ENCODE data around the gene STK39.
A peak's percentile ranks its signal among the peaks of the same experiment; 100 is the strongest.
"Not testable (repeated sequence)": the region's sequence is repeated elsewhere in the genome, so short reads cannot be mapped to it uniquely, and the experiment has no call there.

The STK39 gene

DNA sequence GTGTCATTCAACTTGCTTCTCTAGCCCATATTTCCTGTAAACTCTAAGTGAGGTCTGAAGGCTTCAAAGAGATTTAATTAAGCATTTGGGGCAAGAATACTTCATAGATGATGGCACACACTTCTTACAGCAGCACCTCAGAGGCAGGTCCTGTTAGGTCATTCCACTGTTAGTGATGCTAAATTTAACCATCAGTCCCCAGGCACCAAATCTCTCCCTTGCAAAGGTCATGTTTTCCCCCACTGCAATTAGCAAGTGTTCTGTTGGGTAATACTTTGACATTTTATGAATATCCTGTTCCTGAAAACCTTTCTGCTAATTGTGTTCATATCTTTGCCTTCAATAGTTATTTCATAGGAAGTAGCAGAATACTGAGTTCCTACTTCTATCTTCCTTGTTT, 117.0 kb downstream of the STK39 start:
- DNase-seq (ENCODE audit: insufficient read length, low spot score): no peak
- TF ChIP-seq POLR2A (IDR thresholded peaks at IDR 0.05; ENCODE audit: low read depth, low read length): no peak
- FAIRE-seq: no peak

GRCh38 chr2:168127371-168127770, 120.0 kb downstream of the STK39 start:
- DNase-seq (ENCODE audit: insufficient read length, low spot score) (no peak), FAIRE-seq (no peak)
- no peak for TF ChIP-seq POLR2A (IDR thresholded peaks at IDR 0.05; ENCODE audit: low read depth, low read length)

GRCh38 chr2:168122210-168122609, 125.2 kb downstream of the STK39 start:
- not testable (repeated sequence) for FAIRE-seq; DNase-seq (ENCODE audit: insufficient read length, low spot score)

DNA sequence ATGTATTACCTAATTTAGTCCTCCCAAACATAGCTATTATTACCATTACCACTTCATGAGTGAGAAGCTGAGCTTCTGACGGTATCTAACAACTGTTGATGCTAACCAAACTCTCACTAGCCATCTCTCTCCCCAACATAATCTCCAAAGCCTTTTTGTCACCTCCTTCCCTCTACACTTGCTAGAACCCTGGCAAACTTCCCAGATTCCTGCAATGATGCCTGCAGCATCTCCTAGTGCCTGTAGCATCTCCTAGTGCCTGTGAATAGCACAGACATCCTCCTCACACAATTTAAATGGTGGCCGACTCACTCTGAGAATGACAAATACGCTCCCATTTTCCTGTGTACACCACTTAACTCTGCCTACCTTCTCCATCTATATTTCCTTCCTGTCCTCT, 126.7 kb downstream of the STK39 start:
- no peak for FAIRE-seq
- TF ChIP-seq POLR2A (IDR thresholded peaks at IDR 0.05; ENCODE audit: low read depth, low read length): no peak
- DNase-seq (ENCODE audit: insufficient read length, low spot score): no peak

- FAIRE-seq (no peak), DNase-seq (ENCODE audit: insufficient read length, low spot score) (no peak)
- TF ChIP-seq POLR2A (IDR thresholded peaks at IDR 0.05; ENCODE audit: low read depth, low read length): no peak
These were observed 127.1 kb downstream of the STK39 start for GRCh38 chr2:168120310-168120709.

- FAIRE-seq (no peak), DNase-seq (ENCODE audit: insufficient read length, low spot score) (no peak)
- no peak for TF ChIP-seq POLR2A (IDR thresholded peaks at IDR 0.05; ENCODE audit: low read depth, low read length)
These were observed 127.8 kb downstream of the STK39 start for GRCh38 chr2:168119515-168120141.

DNA sequence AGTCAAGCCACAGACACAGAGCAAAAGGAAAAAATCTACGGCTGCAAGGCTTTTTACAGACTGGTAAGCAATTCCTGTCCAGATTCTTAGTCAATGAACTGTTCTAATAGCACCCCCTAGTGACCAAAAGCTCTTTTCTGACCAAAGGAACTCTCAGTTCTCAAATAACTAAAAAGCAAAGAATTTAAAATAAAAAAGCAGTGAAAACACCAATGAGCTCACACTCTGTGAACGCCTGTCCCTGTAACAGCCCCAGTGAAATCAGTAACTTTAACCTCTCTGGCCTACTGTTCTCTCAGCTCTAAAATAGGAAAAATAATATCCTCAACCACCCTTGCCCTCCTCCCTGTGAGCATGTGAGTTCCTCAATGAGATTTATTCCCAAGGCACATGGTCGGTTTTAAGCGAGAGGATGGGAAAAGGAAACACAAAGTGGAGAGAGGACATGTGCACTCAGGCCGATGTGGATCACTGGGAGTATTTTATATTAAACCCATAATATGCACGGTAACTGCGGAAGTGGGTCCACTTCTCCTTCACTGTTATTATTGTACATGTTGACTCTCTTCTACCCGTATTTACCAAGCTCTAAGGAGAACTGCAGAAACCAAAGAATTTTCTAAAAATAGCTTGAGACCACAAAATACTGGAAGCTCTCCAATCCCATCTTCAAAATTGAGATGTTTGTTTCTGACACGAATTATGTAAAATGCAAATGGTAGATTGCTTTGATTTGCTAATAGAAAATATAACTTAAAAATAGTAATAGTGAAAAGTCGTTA, 128.5 kb downstream of the STK39 start:
- FAIRE-seq (peak; percentile 23), DNase-seq (ENCODE audit: insufficient read length, low spot score) (peak; percentile 9)
- no peak for TF ChIP-seq POLR2A (IDR thresholded peaks at IDR 0.05; ENCODE audit: low read depth, low read length)

DNA sequence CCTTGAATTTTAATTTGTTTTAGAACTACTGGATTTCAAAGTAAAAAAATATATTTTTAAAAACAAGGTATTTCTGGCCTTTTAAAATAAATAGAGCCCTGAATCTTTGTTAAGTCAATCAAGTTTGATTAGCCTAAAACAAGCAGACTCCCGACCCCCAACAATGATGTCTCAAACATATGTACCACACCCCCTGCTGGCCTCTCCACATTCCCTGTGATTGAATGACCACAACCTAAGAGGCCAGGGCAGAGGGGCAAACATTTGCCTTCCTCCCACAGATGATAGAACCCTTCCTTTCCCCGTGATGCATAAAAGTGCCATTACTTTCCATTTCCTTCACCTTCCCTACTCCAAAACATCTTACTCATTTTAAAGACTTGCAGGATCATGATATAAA, 130.9 kb downstream of the STK39 start:
- DNase-seq (ENCODE audit: insufficient read length, low spot score): no peak
- no peak for TF ChIP-seq POLR2A (IDR thresholded peaks at IDR 0.05; ENCODE audit: low read depth, low read length)
- FAIRE-seq: no peak

DNA sequence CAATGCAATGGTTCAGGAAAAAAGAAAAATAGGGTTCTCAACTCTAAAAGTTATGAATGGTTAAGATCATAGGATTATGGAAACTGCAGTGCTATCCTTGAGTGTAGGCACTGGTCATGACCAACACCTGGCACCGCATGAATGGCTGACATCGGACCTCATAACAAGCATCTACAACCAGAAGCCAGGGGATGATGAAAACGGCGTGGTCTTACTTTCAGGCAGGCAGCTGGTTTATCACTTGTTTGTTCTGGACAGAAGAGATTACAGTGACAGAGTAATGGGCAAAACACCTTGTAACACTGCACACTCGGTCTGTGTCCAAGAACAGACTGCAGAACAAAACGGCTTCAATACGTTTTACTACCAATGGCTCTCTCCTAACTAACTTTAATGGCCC, 132.8 kb downstream of the STK39 start:
- FAIRE-seq (no peak), DNase-seq (ENCODE audit: insufficient read length, low spot score) (no peak)
- no peak for TF ChIP-seq POLR2A (IDR thresholded peaks at IDR 0.05; ENCODE audit: low read depth, low read length)

DNA sequence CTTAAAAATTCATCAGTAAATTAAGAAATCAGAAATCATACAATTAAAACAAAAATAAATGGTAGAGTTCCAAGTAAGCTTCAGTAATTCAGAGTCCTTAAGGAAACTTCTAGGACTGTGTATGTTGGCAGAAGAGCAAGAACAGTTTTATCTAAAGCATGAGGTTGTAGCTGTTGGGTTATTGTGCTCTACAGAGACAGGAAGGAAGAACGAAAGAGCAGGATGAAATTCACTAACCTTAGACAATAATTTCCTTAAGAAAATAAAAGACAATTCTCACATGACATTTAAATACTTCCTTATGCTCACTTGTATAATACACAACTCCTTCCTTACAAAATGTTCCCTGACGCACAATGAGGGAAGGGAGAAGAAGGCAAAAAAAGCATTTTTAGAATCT, 133.4 kb downstream of the STK39 start:
- DNase-seq (ENCODE audit: insufficient read length, low spot score) (no peak), FAIRE-seq (no peak)
- no peak for TF ChIP-seq POLR2A (IDR thresholded peaks at IDR 0.05; ENCODE audit: low read depth, low read length)

DNA sequence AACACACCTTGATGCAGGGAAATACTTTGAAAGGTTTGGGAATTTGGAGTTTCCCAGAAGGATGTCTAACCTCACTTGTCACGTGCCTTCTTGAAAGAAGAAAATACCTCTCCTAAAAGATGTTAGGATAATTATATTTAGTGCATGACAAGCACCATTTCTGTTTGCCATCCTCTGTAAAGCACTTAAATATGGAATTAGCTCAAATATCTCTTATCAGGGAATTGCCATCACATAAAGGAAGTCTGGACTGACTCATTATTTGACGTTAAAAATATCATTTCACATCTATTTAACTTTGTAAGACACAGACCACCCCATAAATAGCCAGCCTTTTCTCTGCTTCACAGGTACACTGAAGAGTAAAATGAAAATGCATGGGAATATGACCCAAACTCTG, 140.1 kb downstream of the STK39 start:
- no peak for FAIRE-seq
- no peak for DNase-seq (ENCODE audit: insufficient read length, low spot score)
- no peak for TF ChIP-seq POLR2A (IDR thresholded peaks at IDR 0.05; ENCODE audit: low read depth, low read length)

DNA sequence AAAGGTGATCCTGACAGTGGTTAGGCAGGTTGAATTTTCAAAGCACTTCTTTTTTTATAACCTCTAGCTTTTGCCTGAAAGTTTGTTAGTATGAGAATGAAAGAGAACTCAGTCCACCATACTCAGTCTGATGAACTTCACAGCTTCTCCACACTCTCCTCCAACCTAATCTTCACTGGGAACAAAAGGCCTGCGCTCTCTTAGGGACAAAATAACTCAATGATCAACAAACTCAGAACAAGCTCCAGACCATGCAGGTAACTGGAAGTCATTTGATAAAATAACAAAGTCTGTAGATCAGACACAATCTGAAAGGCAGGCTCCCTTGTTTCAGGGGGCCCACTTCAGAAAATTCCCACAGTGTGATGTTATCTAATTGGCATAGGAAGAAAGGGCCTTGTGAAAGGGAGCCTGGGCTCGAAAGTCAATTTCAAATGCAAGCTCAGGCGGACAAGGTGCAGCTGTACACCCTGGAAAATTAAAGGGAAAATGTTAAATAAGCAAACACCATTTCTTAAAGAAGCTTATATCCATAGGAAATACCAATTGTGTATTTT, 142.2 kb downstream of the STK39 start:
- no peak for TF ChIP-seq POLR2A (IDR thresholded peaks at IDR 0.05; ENCODE audit: low read depth, low read length)
- no peak for DNase-seq (ENCODE audit: insufficient read length, low spot score)
- FAIRE-seq: no peak

- FAIRE-seq: no peak
- TF ChIP-seq POLR2A (IDR thresholded peaks at IDR 0.05; ENCODE audit: low read depth, low read length): no peak
These were observed 150.0 kb downstream of the STK39 start for GRCh38 chr2:168097431-168097830.

GRCh38 chr2:168096158-168096557, 151.2 kb downstream of the STK39 start:
- no peak for TF ChIP-seq POLR2A (IDR thresholded peaks at IDR 0.05; ENCODE audit: low read depth, low read length)
- DNase-seq (ENCODE audit: insufficient read length, low spot score) (no peak), FAIRE-seq (no peak)

More at GRCh38 chr2:168097431-168097830, 150.0 kb downstream of the STK39 start:
- DNase-seq (ENCODE audit: insufficient read length, low spot score): no peak

- no peak for DNase-seq (ENCODE audit: insufficient read length, low spot score)
- no peak for FAIRE-seq
- TF ChIP-seq POLR2A (IDR thresholded peaks at IDR 0.05; ENCODE audit: low read depth, low read length): no peak
These were observed 155.4 kb downstream of the STK39 start for GRCh38 chr2:168091986-168092385.
